Keratinocyte (primary cell): ENCODE results near the gene FAM53A. TPM values are rescaled to one million over a fixed set of nuclear protein-coding genes. Genes with fewer than 3 reads are reported as not detected.

ENCODE experiments used
- DNase-seq: peaks from one replicate; pipeline ENCODE4 v3.0.0-alpha.2; 2011; ENCODE audit warnings: low read depth, missing footprints, low spot score
- FAIRE-seq: peaks from 2 replicates; lab custom pipeline; 2011; peaks lifted over from hg19 to GRCh38; lab: Jason Lieb, UNC
- H2AFZ ChIP-seq: 2 replicates; pipeline ENCODE4 v1.6.0; 2012; ENCODE audit warnings: low read length, control low read depth, inconsistent platforms; ENCODE audit not compliant: control insufficient read depth
- H3K27ac ChIP-seq: 2 replicates; pipeline ENCODE4 v1.5.1; 2011; ENCODE audit warnings: low read length; ENCODE audit not compliant: control insufficient read depth, insufficient read depth
- H3K27me3 ChIP-seq: 3 replicates; pipeline ENCODE4 v1.6.0; 2011; ENCODE audit warnings: low read length; ENCODE audit not compliant: control insufficient read depth, insufficient read depth; ENCODE audit errors: extremely low read depth
- H3K36me3 ChIP-seq, 2 experiments: 2 replicates in 1 of 2; 3 replicates in 1 of 2; pipeline ENCODE4 v1.5.1; 2011; ENCODE audit warnings: low read length in 2 of 2, mild to moderate bottlenecking in 1 of 2; ENCODE audit not compliant: control insufficient read depth in 2 of 2, insufficient read depth in 2 of 2; ENCODE audit errors: extremely low read depth in 1 of 2
- H3K4me1 ChIP-seq: 3 replicates; pipeline ENCODE4 v1.5.1; 2011; ENCODE audit warnings: low read length; ENCODE audit not compliant: control insufficient read depth, insufficient read depth; ENCODE audit errors: extremely low read depth
- H3K4me2 ChIP-seq: 3 replicates; pipeline ENCODE4 v1.6.0; 2011; ENCODE audit warnings: low read depth, low read length; ENCODE audit not compliant: control insufficient read depth, insufficient read depth; ENCODE audit errors: extremely low read depth
- H3K4me3 ChIP-seq, 3 experiments: fragments of 200-600 bp in 1 of 3; sonication (generic) in 1 of 3; 2 replicates in 2 of 3; 3 replicates in 1 of 3; pipeline ENCODE4 v1.5.1; 2011 to 2016; ENCODE audit warnings: low read length in 3 of 3, mild to moderate bottlenecking in 3 of 3, control low read depth in 2 of 3, inconsistent platforms in 1 of 3, low read depth in 1 of 3, mixed read lengths in 1 of 3, mixed run types in 1 of 3, moderate library complexity in 1 of 3; ENCODE audit not compliant: control insufficient read depth in 2 of 3, insufficient read depth in 2 of 3; ENCODE audit errors: extremely low read depth in 1 of 3
- H3K79me2 ChIP-seq: 2 replicates; pipeline ENCODE4 v1.6.0; 2012; ENCODE audit warnings: low read length; ENCODE audit not compliant: control insufficient read depth, insufficient read depth
- H3K9ac ChIP-seq: 3 replicates; pipeline ENCODE4 v1.6.0; 2011; ENCODE audit warnings: low read length; ENCODE audit not compliant: control insufficient read depth, insufficient read depth; ENCODE audit errors: extremely low read depth
- H3K9me1 ChIP-seq: 3 replicates; pipeline ENCODE4 v1.6.0; 2011; ENCODE audit warnings: low read length; ENCODE audit not compliant: control insufficient read depth, insufficient read depth; ENCODE audit errors: extremely low read depth
- H3K9me3 ChIP-seq: 2 replicates; pipeline ENCODE4 v1.5.1; 2012; ENCODE audit warnings: low read depth, low read length; ENCODE audit not compliant: control insufficient read depth
- H4K20me1 ChIP-seq: 3 replicates; pipeline ENCODE4 v1.6.0; 2011; ENCODE audit warnings: low read length; ENCODE audit not compliant: control insufficient read depth, insufficient read depth; ENCODE audit errors: extremely low read depth
- EZH2 ChIP-seq: IDR thresholded peaks from one replicate; pipeline ENCODE4 v1.6.1; 2012; ENCODE audit warnings: inconsistent platforms, mild to moderate bottlenecking, low read length, moderate library complexity
- dilution Hi-C: fragments of 300-500 bp; cut with MboI; formaldehyde crosslinking; loops from one replicate; pipeline ENCODE4 v1.7.0; 2020; ENCODE audit warnings: low sequenced_read_pairs; ENCODE audit not compliant: extremely low pct_ligation_motif_present
- polyA plus RNA-seq, 5 experiments: library from polyadenylated mRNA; depleted of rRNA in 3 of 5; stranded (reverse) in 3 of 5; stranded (forward) in 1 of 5; unstranded in 1 of 5; fragments of >200 nt; gene quantifications; 1 replicate in 1 of 5; 2 replicates in 3 of 5; 3 replicates in 1 of 5; pipeline versions ENCODE4 v1.2.1 to v1.2.3, GENCODE V29; 2011 to 2012; ENCODE audit warnings: missing spikeins in 2 of 5, low read depth in 1 of 5, low replicate concordance in 1 of 5
- TF ChIP-seq, protein P1 (sequence below), 3 experiments: IDR thresholded peaks in 1 of 3; conservative IDR thresholded peaks in 1 of 3; optimal IDR thresholded peaks in 1 of 3; 2 replicates in 2 of 3; 3 replicates in 1 of 3; pipeline versions ENCODE3 to v1.5.1; 2011; ENCODE audit warnings: low read length in 3 of 3, mild to moderate bottlenecking in 3 of 3, moderate library complexity in 2 of 3, control low read depth in 1 of 3, inconsistent platforms in 1 of 3; ENCODE audit not compliant: insufficient read depth in 2 of 3; ENCODE audit errors: extremely low read depth in 1 of 3

Gene FAM53A
- polyA plus RNA-seq, 1 donor (not counting 4 experiments of a cell fraction or from before 2014, with no cell fraction given), result 0.50 TPM

DNA sequence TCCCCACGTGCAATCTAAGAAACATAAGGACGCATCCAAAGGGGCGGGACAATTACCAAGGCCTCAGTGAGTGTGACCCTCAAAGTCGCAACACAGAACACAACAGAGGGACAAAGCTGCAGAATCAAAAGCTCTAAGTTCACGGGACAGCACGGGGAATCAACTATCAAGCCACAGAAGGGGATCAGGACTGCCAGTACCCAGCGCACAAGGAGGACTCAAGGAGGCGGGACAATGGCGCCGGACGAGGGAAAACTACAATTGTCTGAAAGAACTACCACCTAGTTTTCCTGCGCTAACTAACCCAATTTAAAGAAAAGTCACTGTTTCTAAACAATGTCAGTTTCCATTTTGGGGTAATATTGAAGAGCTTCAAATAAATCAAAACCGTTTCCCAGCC is 1.3 kb downstream of the FAM53A start:
- dilution Hi-C loops, result no loop called here
- FAIRE-seq (no peak), DNase-seq (no peak)
- no peaks in the 10 kb centered on the region for H3K79me2 ChIP-seq
- H4K20me1 ChIP-seq, result no peaks in the 10 kb centered on the region
- no peaks in the 10 kb centered on the region for H3K36me3 ChIP-seq
- no peaks in the 10 kb centered on the region for H3K27me3 ChIP-seq
- no peak overlapping the region for H2AFZ ChIP-seq
- no peaks in the 10 kb centered on the region for H3K9me1 ChIP-seq
- no peak overlapping the region for H3K27ac ChIP-seq
- H3K4me2 ChIP-seq, result peak overlapping the region; percentile 92
- no peak overlapping the region for H3K9ac ChIP-seq
- peaks cover 10% of the 10 kb centered on the region for H3K4me1 ChIP-seq
- no peaks in the 10 kb centered on the region for H3K9me3 ChIP-seq
- TF ChIP-seq, protein P1, sequence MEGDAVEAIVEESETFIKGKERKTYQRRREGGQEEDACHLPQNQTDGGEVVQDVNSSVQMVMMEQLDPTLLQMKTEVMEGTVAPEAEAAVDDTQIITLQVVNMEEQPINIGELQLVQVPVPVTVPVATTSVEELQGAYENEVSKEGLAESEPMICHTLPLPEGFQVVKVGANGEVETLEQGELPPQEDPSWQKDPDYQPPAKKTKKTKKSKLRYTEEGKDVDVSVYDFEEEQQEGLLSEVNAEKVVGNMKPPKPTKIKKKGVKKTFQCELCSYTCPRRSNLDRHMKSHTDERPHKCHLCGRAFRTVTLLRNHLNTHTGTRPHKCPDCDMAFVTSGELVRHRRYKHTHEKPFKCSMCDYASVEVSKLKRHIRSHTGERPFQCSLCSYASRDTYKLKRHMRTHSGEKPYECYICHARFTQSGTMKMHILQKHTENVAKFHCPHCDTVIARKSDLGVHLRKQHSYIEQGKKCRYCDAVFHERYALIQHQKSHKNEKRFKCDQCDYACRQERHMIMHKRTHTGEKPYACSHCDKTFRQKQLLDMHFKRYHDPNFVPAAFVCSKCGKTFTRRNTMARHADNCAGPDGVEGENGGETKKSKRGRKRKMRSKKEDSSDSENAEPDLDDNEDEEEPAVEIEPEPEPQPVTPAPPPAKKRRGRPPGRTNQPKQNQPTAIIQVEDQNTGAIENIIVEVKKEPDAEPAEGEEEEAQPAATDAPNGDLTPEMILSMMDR (optimal IDR thresholded peaks at IDR 0.05 in 1 of 3, IDR thresholded peaks at IDR 0.05 in 1 of 3, conservative IDR thresholded peaks at IDR 0.05 in 1 of 3; ENCODE audit: extremely low read depth in 1 of 3, insufficient read depth in 2 of 3, low read length in 3 of 3), result no peak
- TF ChIP-seq EZH2, result no peak
- no peak overlapping the region for H3K4me3 ChIP-seq

- no peak overlapping the region for H2AFZ ChIP-seq
- no peaks in the 10 kb centered on the region for H3K9me3 ChIP-seq
- no peaks in the 10 kb centered on the region for H3K79me2 ChIP-seq
- H3K27me3 ChIP-seq, result no peaks in the 10 kb centered on the region
- no peak overlapping the region for H3K27ac ChIP-seq
- no peaks in the 10 kb centered on the region for H3K9me1 ChIP-seq
- no peak for DNase-seq
- no peaks in the 10 kb centered on the region for H3K36me3 ChIP-seq
- no peak for FAIRE-seq
- H3K4me2 ChIP-seq, result no peak overlapping the region
- H3K4me3 ChIP-seq, result no peak overlapping the region
- TF ChIP-seq EZH2, result no peak
- TF ChIP-seq, protein P1 (optimal IDR thresholded peaks at IDR 0.05 in 1 of 3, IDR thresholded peaks at IDR 0.05 in 1 of 3, conservative IDR thresholded peaks at IDR 0.05 in 1 of 3; ENCODE audit: extremely low read depth in 1 of 3, insufficient read depth in 2 of 3, low read length in 3 of 3), result no peak
- no peaks in the 10 kb centered on the region for H4K20me1 ChIP-seq
- H3K9ac ChIP-seq, result no peak overlapping the region
- dilution Hi-C loops, result no loop called here
- peaks cover 5% of the 10 kb centered on the region for H3K4me1 ChIP-seq
Observed at GRCh38 chr4:1678244-1678643, 5.9 kb downstream of the FAM53A start.
